ENCODE data around the gene HSPG2. TPM values are rescaled to one million over a fixed set of nuclear protein-coding genes. Genes with fewer than 3 reads are reported as not detected.
A peak's percentile ranks its signal among the peaks of the same experiment; 100 is the strongest.

Gene HSPG2
- total and polyA plus RNA-seq, 9 of the 15 experiments (the other 6 are each of a cell fraction or from before 2014, with no cell fraction given): 0.14 to 160 (median 15.7) TPM

DNA sequence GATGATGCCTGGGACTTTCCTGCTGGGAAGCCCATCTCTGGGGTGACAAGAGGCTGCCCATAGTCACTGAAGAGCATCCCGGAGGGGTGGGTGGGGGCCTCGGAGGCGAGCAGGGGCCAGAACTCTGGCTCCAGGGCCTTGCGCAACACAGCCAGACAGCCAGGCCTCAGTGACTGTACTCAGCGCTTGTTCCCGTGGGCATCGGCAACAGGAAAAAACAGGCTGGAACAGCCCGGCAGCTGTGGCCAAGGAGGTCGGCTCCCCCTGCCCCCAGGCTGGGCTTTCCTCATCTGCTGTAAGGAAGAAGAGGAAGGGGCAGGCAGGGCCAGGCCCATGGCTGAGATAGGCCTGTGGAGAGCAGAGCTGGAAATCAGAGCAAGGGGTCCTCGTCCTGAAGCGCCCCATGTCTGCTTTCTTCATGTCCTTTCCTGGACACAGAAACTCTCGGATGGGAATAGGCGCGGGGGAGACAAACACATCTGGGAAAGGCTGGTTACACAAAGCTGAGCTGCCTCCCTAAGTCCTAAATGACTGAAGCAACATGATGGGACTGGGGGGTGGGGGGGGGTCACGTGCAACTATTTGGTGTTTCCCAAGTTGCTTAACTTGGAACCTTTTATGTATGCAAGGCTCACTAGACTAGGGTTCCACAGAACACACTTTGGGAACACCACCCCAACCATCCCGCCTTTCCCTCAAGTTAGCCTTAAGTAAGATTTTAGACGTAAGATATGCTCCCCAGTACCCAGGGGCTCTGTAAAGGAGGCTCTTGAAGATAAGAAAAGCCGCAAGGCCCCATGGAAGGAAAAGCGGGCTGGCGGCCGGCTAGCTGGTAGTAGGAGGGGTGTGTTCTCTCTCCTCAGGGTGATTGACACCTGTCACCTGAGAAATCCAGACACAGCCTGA lies 30.7 kb downstream of the HSPG2 start (continued):
- TF ChIP-seq, protein P1, sequence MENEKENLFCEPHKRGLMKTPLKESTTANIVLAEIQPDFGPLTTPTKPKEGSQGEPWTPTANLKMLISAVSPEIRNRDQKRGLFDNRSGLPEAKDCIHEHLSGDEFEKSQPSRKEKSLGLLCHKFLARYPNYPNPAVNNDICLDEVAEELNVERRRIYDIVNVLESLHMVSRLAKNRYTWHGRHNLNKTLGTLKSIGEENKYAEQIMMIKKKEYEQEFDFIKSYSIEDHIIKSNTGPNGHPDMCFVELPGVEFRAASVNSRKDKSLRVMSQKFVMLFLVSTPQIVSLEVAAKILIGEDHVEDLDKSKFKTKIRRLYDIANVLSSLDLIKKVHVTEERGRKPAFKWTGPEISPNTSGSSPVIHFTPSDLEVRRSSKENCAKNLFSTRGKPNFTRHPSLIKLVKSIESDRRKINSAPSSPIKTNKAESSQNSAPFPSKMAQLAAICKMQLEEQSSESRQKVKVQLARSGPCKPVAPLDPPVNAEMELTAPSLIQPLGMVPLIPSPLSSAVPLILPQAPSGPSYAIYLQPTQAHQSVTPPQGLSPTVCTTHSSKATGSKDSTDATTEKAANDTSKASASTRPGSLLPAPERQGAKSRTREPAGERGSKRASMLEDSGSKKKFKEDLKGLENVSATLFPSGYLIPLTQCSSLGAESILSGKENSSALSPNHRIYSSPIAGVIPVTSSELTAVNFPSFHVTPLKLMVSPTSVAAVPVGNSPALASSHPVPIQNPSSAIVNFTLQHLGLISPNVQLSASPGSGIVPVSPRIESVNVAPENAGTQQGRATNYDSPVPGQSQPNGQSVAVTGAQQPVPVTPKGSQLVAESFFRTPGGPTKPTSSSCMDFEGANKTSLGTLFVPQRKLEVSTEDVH (IDR thresholded peaks at IDR 0.05; ENCODE audit: low read depth, partially characterized antibody): no peak
- TF ChIP-seq TBP (optimal IDR thresholded peaks at IDR 0.05; ENCODE audit: low read depth, low read length): no peak
- TF ChIP-seq, protein P2, sequence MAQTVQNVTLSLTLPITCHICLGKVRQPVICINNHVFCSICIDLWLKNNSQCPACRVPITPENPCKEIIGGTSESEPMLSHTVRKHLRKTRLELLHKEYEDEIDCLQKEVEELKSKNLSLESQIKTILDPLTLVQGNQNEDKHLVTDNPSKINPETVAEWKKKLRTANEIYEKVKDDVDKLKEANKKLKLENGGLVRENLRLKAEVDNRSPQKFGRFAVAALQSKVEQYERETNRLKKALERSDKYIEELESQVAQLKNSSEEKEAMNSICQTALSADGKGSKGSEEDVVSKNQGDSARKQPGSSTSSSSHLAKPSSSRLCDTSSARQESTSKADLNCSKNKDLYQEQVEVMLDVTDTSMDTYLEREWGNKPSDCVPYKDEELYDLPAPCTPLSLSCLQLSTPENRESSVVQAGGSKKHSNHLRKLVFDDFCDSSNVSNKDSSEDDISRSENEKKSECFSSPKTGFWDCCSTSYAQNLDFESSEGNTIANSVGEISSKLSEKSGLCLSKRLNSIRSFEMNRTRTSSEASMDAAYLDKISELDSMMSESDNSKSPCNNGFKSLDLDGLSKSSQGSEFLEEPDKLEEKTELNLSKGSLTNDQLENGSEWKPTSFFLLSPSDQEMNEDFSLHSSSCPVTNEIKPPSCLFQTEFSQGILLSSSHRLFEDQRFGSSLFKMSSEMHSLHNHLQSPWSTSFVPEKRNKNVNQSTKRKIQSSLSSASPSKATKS (CRISPR knock-in tag; IDR thresholded peaks at IDR 0.05): no peak
- no peak for TF ChIP-seq KHSRP (IDR thresholded peaks at IDR 0.05)
- TF ChIP-seq, protein P3, sequence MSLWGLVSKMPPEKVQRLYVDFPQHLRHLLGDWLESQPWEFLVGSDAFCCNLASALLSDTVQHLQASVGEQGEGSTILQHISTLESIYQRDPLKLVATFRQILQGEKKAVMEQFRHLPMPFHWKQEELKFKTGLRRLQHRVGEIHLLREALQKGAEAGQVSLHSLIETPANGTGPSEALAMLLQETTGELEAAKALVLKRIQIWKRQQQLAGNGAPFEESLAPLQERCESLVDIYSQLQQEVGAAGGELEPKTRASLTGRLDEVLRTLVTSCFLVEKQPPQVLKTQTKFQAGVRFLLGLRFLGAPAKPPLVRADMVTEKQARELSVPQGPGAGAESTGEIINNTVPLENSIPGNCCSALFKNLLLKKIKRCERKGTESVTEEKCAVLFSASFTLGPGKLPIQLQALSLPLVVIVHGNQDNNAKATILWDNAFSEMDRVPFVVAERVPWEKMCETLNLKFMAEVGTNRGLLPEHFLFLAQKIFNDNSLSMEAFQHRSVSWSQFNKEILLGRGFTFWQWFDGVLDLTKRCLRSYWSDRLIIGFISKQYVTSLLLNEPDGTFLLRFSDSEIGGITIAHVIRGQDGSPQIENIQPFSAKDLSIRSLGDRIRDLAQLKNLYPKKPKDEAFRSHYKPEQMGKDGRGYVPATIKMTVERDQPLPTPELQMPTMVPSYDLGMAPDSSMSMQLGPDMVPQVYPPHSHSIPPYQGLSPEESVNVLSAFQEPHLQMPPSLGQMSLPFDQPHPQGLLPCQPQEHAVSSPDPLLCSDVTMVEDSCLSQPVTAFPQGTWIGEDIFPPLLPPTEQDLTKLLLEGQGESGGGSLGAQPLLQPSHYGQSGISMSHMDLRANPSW (CRISPR knock-in tag; IDR thresholded peaks at IDR 0.05): no peak
- TF ChIP-seq, protein P4, sequence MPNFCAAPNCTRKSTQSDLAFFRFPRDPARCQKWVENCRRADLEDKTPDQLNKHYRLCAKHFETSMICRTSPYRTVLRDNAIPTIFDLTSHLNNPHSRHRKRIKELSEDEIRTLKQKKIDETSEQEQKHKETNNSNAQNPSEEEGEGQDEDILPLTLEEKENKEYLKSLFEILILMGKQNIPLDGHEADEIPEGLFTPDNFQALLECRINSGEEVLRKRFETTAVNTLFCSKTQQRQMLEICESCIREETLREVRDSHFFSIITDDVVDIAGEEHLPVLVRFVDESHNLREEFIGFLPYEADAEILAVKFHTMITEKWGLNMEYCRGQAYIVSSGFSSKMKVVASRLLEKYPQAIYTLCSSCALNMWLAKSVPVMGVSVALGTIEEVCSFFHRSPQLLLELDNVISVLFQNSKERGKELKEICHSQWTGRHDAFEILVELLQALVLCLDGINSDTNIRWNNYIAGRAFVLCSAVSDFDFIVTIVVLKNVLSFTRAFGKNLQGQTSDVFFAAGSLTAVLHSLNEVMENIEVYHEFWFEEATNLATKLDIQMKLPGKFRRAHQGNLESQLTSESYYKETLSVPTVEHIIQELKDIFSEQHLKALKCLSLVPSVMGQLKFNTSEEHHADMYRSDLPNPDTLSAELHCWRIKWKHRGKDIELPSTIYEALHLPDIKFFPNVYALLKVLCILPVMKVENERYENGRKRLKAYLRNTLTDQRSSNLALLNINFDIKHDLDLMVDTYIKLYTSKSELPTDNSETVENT (CRISPR knock-in tag; IDR thresholded peaks at IDR 0.05): no peak
- TF ChIP-seq, protein P5, sequence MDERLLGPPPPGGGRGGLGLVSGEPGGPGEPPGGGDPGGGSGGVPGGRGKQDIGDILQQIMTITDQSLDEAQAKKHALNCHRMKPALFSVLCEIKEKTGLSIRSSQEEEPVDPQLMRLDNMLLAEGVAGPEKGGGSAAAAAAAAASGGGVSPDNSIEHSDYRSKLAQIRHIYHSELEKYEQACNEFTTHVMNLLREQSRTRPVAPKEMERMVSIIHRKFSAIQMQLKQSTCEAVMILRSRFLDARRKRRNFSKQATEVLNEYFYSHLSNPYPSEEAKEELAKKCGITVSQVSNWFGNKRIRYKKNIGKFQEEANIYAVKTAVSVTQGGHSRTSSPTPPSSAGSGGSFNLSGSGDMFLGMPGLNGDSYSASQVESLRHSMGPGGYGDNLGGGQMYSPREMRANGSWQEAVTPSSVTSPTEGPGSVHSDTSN (CRISPR knock-in tag; IDR thresholded peaks at IDR 0.05; ENCODE audit: low read depth): peak; percentile 96
- TF ChIP-seq, protein P5 (tag; conservative IDR thresholded peaks at IDR 0.05; ENCODE audit: low read depth): peak; percentile 98
- peak; percentile 71 for TF ChIP-seq FOSL1 (tag; conservative IDR thresholded peaks at IDR 0.05)
- TF ChIP-seq ETS2 (tag; IDR thresholded peaks at IDR 0.05; ENCODE audit: borderline replicate concordance, poor library complexity, severe bottlenecking): no peak
- no peak for TF ChIP-seq ZNF717 (CRISPR knock-in tag; IDR thresholded peaks at IDR 0.05)
- no peak for TF ChIP-seq ADNP (tag; IDR thresholded peaks at IDR 0.05)
